HG02943 (cell line): ENCODE measurements around the gene AVL9.
"Not testable (repeated sequence)": the region's sequence is repeated elsewhere in the genome, so short reads cannot be mapped to it uniquely, and the experiment has no call there.

Source experiments
- ATAC-seq: cut with Tn5 transposase; IDR thresholded peaks from one replicate; pipeline ENCODE4 v1.9.1; 2021; ENCODE audit warnings: mild to moderate bottlenecking, low read depth, moderate library complexity; ENCODE audit not compliant: unreplicated experiment

Gene AVL9

DNA sequence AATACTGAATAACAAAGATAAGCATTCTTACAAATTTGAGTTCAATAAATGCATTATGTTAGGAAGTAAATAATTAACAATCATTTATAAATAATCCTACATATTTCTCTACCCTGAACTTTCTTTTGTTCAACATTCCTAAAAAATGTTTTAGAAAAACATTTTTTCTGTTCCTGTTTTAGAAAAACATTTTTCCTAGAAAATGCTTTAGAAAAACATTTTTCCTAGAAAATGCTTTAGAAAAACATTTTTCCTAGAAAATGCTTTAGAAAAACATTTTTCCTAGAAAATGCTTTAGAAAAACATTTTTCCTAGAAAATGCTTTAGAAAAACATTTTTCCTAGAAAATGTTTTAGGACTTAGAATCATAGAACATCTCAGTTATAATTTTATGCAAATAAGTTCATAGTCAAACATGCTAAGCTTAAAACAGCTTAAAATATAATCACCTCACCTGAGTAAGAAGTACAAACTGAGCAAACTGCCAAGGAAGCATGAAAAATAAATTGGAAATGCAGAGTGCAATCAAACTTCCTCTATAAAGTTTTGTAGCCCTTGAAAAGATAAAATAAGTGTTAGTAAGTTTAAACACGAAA, 139.6 kb downstream of the AVL9 start:
- not testable (repeated sequence) for ATAC-seq

DNA sequence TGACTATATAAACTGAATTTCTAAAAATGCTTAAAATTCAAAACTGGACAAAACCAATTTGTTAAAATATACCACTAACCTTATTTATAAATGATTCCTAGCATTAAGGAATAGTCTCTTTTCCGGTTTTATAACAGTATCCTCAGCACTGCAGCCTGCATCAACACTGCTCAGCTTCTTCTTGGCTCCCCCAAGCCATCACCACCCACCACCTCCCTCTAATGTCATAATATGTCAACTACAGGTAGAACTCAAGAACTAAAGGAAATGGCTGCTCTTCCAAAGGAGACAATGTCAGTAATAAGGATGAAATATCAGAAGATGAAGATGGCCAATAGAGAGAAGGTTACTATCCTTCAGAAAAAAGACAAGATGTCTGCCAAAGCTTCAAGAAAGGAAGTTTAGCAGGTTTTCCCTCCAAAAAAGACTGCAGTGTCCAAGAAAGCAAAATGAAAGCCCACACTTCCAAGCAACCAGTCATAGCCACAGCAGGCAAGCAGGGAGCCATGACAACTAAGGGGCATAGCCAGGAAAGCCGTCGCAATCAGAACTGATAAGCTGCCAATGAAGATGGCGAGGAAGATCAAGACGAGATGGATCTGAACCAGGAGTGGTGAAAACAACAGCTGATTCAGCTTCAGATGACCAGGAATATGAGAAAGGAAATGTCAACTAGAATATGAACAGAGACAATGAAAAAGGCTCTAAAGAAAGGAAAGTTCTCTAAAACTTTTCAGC, 141.6 kb downstream of the AVL9 start:
- ATAC-seq: not testable (repeated sequence)

DNA sequence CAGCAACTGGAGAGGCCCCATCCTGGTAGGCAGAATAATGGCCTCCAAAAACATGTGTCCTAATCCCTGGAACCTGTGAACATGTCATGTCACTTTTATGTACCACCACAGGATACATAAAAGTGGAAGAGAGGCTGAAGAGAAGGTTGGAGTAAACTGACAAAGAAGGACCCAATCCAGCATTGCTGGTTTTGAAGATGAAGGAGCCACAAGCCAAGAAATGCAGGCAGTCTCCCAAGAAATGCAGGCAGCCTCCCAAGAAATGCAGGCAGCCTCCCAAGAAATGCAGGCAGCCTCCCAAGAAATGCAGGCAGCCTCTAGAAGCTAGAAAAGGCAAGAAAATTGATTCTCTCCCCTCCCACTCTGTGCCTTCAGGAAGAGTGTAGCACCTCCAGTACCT, 142.3 kb downstream of the AVL9 start:
- ATAC-seq: not testable (repeated sequence)
